IMR-90 (cell line): Measurements from ENCODE around the gene ANKRD52. TPM values are rescaled to one million over a fixed set of nuclear protein-coding genes. Genes with fewer than 3 reads are reported as not detected.

Experiments
- ATAC-seq: fragments of 200-7000 bp; cut with Tn5 transposase; 2 replicates; pipeline ENCODE4 v1.9.1; 2020; ENCODE audit warnings: low read depth, mild to moderate bottlenecking, moderate library complexity
- BruUV-seq: library from RNA; stranded (reverse); fragments of 400-500 nt; replicated peaks from 2 replicates; lab custom pipeline; 2021; lab: Mats Ljungman, UMichigan
- CTCF ChIA-PET: fragments of 300-600 bp; formaldehyde crosslinking; extraction: SDS; loops from one replicate; lab custom pipeline; 2021; ENCODE audit warnings: antibody characterized with exemption; lab: Yijun Ruan, JAX
- POLR2A ChIA-PET: fragments of 300-600 bp; sonication (Branson Sonifier 250); formaldehyde crosslinking; loops from one replicate; lab custom pipeline; 2022; ENCODE audit warnings: antibody characterized with exemption; ENCODE audit not compliant: unreplicated experiment; lab: Charles Lee
- DNase-seq: peaks from one replicate; pipeline ENCODE4 v3.0.0; 2013
- H2AFZ ChIP-seq: replicated peaks from 2 replicates; pipeline ENCODE3; 2013; ENCODE audit warnings: low read length, mild to moderate bottlenecking; ENCODE audit not compliant: poor library complexity
- H2AK5ac ChIP-seq: 2 replicates; pipeline ENCODE4 v1.6.1; 2013; ENCODE audit warnings: low read depth, low read length, inconsistent platforms
- H2AK9ac ChIP-seq: replicated peaks from 2 replicates; pipeline ENCODE3; 2013; ENCODE audit warnings: mild to moderate bottlenecking, low read depth, low read length, moderate library complexity; ENCODE audit not compliant: poor library complexity
- H2BK120ac ChIP-seq: 2 replicates; pipeline ENCODE4 v1.6.1; 2013; ENCODE audit warnings: low read depth, low read length, inconsistent platforms
- H2BK15ac ChIP-seq: 3 replicates; pipeline ENCODE4 v1.6.1; 2013; ENCODE audit warnings: low read depth, low read length, inconsistent platforms
- H2BK20ac ChIP-seq: 2 replicates; pipeline ENCODE4 v1.6.1; 2013; ENCODE audit warnings: low read depth, mild to moderate bottlenecking, inconsistent platforms, low read length, moderate library complexity
- H2BK5ac ChIP-seq: 2 replicates; pipeline ENCODE4 v1.6.1; 2013; ENCODE audit warnings: mild to moderate bottlenecking, low read depth, low read length, inconsistent platforms; ENCODE audit not compliant: poor library complexity, severe bottlenecking
- H3K14ac ChIP-seq: replicated peaks from 2 replicates; pipeline ENCODE4 v1.6.1; 2013; ENCODE audit warnings: low read depth, low read length, inconsistent platforms
- H3K18ac ChIP-seq: 2 replicates; pipeline ENCODE4 v1.6.1; 2013; ENCODE audit warnings: low read depth, low read length, control low read depth
- H3K23ac ChIP-seq: 2 replicates; pipeline ENCODE4 v1.6.1; 2013; ENCODE audit warnings: low read depth, low read length, inconsistent platforms
- H3K27ac ChIP-seq: 2 replicates; pipeline ENCODE4 v1.5.1; 2013; ENCODE audit warnings: mild to moderate bottlenecking, control low read depth, low read length; ENCODE audit not compliant: insufficient read depth
- H3K27me3 ChIP-seq: 2 replicates; pipeline ENCODE4 v1.6.1; 2013; ENCODE audit warnings: low read length; ENCODE audit not compliant: control insufficient read depth, insufficient read depth
- H3K36me3 ChIP-seq: 2 replicates; pipeline ENCODE4 v1.6.1; 2013; ENCODE audit warnings: low read length, mixed read lengths; ENCODE audit not compliant: control insufficient read depth, insufficient read depth
- H3K4ac ChIP-seq: 2 replicates; pipeline ENCODE4 v1.6.1; 2013; ENCODE audit warnings: low read depth, low read length, inconsistent platforms
- H3K4me1 ChIP-seq: 2 replicates; pipeline ENCODE4 v1.6.1; 2013; ENCODE audit warnings: low read length, mixed read lengths; ENCODE audit not compliant: control insufficient read depth, insufficient read depth
- H3K4me2 ChIP-seq: 2 replicates; pipeline ENCODE4 v1.6.1; 2013; ENCODE audit warnings: low read depth, mild to moderate bottlenecking, control low read depth, low read length, moderate library complexity
- H3K4me3 ChIP-seq: 2 replicates; pipeline ENCODE4 v1.5.1; 2013; ENCODE audit warnings: low read depth, mild to moderate bottlenecking, control low read depth, low read length, moderate library complexity; ENCODE audit not compliant: insufficient read depth
- H3K56ac ChIP-seq: 2 replicates; pipeline ENCODE4 v1.6.1; 2013; ENCODE audit warnings: low read length, inconsistent platforms; ENCODE audit not compliant: insufficient read depth; ENCODE audit errors: extremely low read depth
- H3K79me1 ChIP-seq, 2 experiments: 2 replicates each; pipeline ENCODE4 v1.6.1; 2013; ENCODE audit warnings: low read length in 2 of 2, inconsistent platforms in 1 of 2, low read depth in 1 of 2
- H3K9ac ChIP-seq: 2 replicates; pipeline ENCODE4 v1.6.1; 2013; ENCODE audit warnings: low read depth, low read length, control low read depth
- H3K9me1 ChIP-seq: 2 replicates; pipeline ENCODE4 v1.6.1; 2013; ENCODE audit warnings: low read length, inconsistent platforms; ENCODE audit not compliant: insufficient read depth
- H3K9me3 ChIP-seq: 2 replicates; pipeline ENCODE4 v1.6.1; 2013; ENCODE audit warnings: low read length; ENCODE audit not compliant: control insufficient read depth, insufficient read depth
- H4K20me1 ChIP-seq: 2 replicates; pipeline ENCODE4 v1.6.1; 2013; ENCODE audit warnings: low read length, inconsistent platforms; ENCODE audit not compliant: insufficient read depth
- H4K5ac ChIP-seq: 2 replicates; pipeline ENCODE4 v1.6.1; 2013; ENCODE audit warnings: mild to moderate bottlenecking, low read depth, low read length, control low read depth
- H4K8ac ChIP-seq, 2 experiments: 2 replicates each; pipeline ENCODE4 v1.6.1; 2013; ENCODE audit warnings: low read depth in 2 of 2, low read length in 2 of 2, control low read depth in 1 of 2, inconsistent platforms in 1 of 2
- H4K91ac ChIP-seq: 2 replicates; pipeline ENCODE4 v1.6.1; 2013; ENCODE audit warnings: low read depth, low read length, inconsistent platforms; ENCODE audit not compliant: insufficient read depth
- RFX5 ChIP-seq: IDR thresholded peaks from 2 replicates; pipeline ENCODE4 v1.8.0; 2012; ENCODE audit warnings: low read depth, mild to moderate bottlenecking, low read length, moderate library complexity
- WGBS, 2 experiments: methylation state at CpG; one replicate each; pipeline versions ENCODE4 v1.1.5 to v1.1.7; 2013; ENCODE audit warnings: missing lambda C conversion rate in 2 of 2; ENCODE audit not compliant: insufficient read length in 1 of 2; ENCODE audit errors: extremely low coverage in 2 of 2; 5-methylcytosine and 5-hydroxymethylcytosine counted together
- dilution Hi-C: fragments of 300-500 bp; cut with HindIII; formaldehyde crosslinking; loops from one replicate; pipeline ENCODE4 v1.14.3; 2018; ENCODE audit warnings: low sequenced_read_pairs; ENCODE audit not compliant: unreplicated experiment
- in situ Hi-C: fragments of 300-500 bp; cut with MboI; formaldehyde crosslinking; loops from 3 replicates; pipeline ENCODE4 v1.14.3; 2019; ENCODE audit warnings: low sequenced_read_pairs, inconsistent platforms, mixed read lengths
- intact Hi-C: fragments of 100-400 bp; cut with micrococcal nuclease; formaldehyde crosslinking; loops from 2 replicates; pipeline ENCODE4 v1.10.0; 2022
- polyA plus RNA-seq, 3 experiments: library from polyadenylated mRNA; depleted of rRNA; stranded (reverse); fragments of >200 nt; gene quantifications; 2 replicates each; pipeline ENCODE4 v1.2.3, GENCODE V29; 2012; ENCODE audit warnings: low replicate concordance in 1 of 3
- total RNA-seq: library from RNA; depleted of rRNA; stranded (reverse); fragments of >200 nt; gene quantifications from 2 replicates; pipeline ENCODE4 v1.2.3, GENCODE V29; 2012
- TF ChIP-seq, protein P1 (sequence below): fragments of 150-350 bp; IDR thresholded peaks from 2 replicates; pipeline ENCODE4 v1.6.1; 2017; ENCODE audit warnings: mild to moderate bottlenecking, antibody characterized with exemption, low read length, low read depth

ANKRD52 gene
- total and polyA plus RNA-seq, 2 of the 4 experiments (the other 2 are of a cell fraction), result 15.4 to 35.9 TPM

DNA sequence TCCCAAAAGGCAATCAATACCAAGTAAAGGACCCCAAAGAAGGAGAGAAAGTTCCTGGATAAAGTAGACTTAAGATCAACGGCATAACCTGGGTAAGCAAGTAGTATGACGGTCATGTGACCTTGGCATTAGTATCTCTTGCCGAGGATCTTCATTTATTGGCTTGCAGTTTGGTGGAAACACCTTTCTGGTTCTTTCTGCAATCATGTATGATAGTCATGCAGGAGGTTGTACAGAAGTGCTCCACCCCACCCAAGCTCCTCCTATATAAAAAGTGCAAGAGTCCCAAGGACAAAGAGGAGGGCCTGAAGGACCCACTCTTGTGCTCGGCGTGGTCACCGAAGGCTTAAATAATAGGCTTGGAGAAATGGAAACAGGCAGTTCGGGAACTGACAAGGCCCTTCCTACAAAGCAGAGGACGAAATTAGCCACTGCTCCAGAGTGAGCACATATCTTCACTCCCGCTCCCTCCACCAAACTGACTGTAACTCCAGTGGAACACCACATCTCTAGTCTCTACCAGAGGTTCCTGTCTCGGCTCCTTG, 41.2 kb upstream of the ANKRD52 start:
- dilution Hi-C loops, result no loop called here
- Histone ChIP-seq H2BK15ac (no peak overlapping the region), H3K4ac (peak overlapping the region; percentile 37), H3K4me3 (peak overlapping the region; percentile 85), H4K91ac (peak overlapping the region; percentile 60; the same call in 1 of the 2 replicates), H3K9ac (peak overlapping the region; percentile 91), H3K56ac (peak overlapping the region; percentile 35), H3K9me3 (no peaks in the 10 kb centered on the region), H3K18ac (no peak overlapping the region), H2AK9ac (peak overlapping the region; percentile 95), H3K27me3 (no peaks in the 10 kb centered on the region), H3K27ac (peak overlapping the region; percentile 85), H3K14ac (peak overlapping the region; percentile 66), H4K8ac (peak overlapping the region; percentile 20 to 61), H3K79me1 (peaks cover 17 to 63% of the 10 kb centered on the region in 2 experiments), H3K9me1 (peaks cover 11% of the 10 kb centered on the region), H2BK5ac (peak overlapping the region; percentile 59), H4K5ac (peak overlapping the region; percentile 11), H3K23ac (peak overlapping the region; percentile 52), H2AK5ac (peak overlapping the region; percentile 72), H2BK120ac (peak overlapping the region; percentile 15; the same call in 1 of the 2 replicates), H2BK20ac (no peak overlapping the region), H3K36me3 (peaks cover 6% of the 10 kb centered on the region), H2AFZ (peak overlapping the region; percentile 88), H3K4me2 (peak overlapping the region; percentile 86), H3K4me1 (peaks cover 9% of the 10 kb centered on the region; the same call in 1 of the 2 replicates), H4K20me1 (peaks cover 11% of the 10 kb centered on the region; the same call in 1 of the 2 replicates)
- intact Hi-C loops, result no loop called here
- BruUV-seq, result TSS peak; percentile 21
- ATAC-seq (peak; percentile 2), DNase-seq (peak; percentile 17)
- POLR2A ChIA-PET, result no interaction called here
- CTCF ChIA-PET, result no interaction called here
- TF ChIP-seq, protein P1, sequence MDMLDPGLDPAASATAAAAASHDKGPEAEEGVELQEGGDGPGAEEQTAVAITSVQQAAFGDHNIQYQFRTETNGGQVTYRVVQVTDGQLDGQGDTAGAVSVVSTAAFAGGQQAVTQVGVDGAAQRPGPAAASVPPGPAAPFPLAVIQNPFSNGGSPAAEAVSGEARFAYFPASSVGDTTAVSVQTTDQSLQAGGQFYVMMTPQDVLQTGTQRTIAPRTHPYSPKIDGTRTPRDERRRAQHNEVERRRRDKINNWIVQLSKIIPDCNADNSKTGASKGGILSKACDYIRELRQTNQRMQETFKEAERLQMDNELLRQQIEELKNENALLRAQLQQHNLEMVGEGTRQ, result peak; percentile 60
- no peak for TF ChIP-seq RFX5
- in situ Hi-C loops, result no loop called here
- WGBS, 2 experiments, result 0% methylated on average over 3 of the region's 10 CpGs; no CpG with 5 or more reads in 1 of the 2 experiments
